GM12891 (cell line): ENCODE data around the gene AGMO.

ENCODE experiments used
- PAX5 ChIP-seq: IDR thresholded peaks from 2 replicates; pipeline ENCODE4 v1.6.1; 2011; ENCODE audit warnings: low read length, moderate library complexity, mild to moderate bottlenecking; ENCODE audit not compliant: insufficient read depth, severe bottlenecking
- POLR2A ChIP-seq: IDR thresholded peaks from 2 replicates; pipeline ENCODE4 v1.6.1; 2011; ENCODE audit warnings: low read depth, low read length, control low read depth
- POLR2AphosphoS5 ChIP-seq: IDR thresholded peaks from 2 replicates; pipeline ENCODE4 v1.6.1; 2011; ENCODE audit warnings: low read depth, low read length, control low read depth
- SPI1 ChIP-seq: IDR thresholded peaks from 2 replicates; pipeline ENCODE4 v1.6.1; 2011; ENCODE audit warnings: low read depth, low read length, control low read depth

- TF ChIP-seq POLR2AphosphoS5: no peak
- no peak for TF ChIP-seq PAX5
- no peak for TF ChIP-seq POLR2A
- TF ChIP-seq SPI1: no peak
Observed at GRCh38 chr7:15567652-15568051, 5.8 kb upstream of the AGMO start.
